GM21381 (cell line): Measurements from ENCODE around the gene LGALS3BP.
"Not testable (repeated sequence)": the region's sequence is repeated elsewhere in the genome, so short reads cannot be mapped to it uniquely, and the experiment has no call there.

ENCODE experiments used
- ATAC-seq: cut with Tn5 transposase; IDR thresholded peaks from one replicate; pipeline ENCODE4 v1.9.1; 2021; ENCODE audit warnings: mild to moderate bottlenecking, moderate library complexity; ENCODE audit not compliant: unreplicated experiment

Gene LGALS3BP

GRCh38 chr17:78946131-78946530 is 33.6 kb downstream of the LGALS3BP start:
- no peak for ATAC-seq

GRCh38 chr17:78945455-78945854 is 34.3 kb downstream of the LGALS3BP start:
- not testable (repeated sequence) for ATAC-seq

GRCh38 chr17:78944956-78945355 is 34.8 kb downstream of the LGALS3BP start:
- ATAC-seq, result no peak

DNA sequence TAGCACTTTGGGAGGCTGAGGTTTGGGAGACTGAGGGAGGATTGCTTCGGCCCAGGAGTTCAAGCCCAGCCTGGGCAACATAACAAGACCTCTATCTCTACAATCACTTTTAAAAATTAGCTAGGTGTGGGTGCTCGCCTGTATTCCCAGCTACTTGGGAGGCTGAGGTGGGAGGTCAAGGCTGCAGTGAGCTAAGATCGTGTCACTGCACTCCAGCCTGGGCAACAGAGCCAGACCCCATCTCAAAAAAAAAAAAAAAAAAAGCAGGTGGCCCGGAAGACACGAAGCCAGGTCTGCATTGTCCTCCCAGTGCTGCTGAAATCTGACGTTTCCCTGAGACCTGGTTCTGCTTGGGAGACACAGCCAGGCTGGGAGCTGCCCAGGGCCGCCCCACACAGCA is 35.7 kb downstream of the LGALS3BP start:
- ATAC-seq, result no peak

DNA sequence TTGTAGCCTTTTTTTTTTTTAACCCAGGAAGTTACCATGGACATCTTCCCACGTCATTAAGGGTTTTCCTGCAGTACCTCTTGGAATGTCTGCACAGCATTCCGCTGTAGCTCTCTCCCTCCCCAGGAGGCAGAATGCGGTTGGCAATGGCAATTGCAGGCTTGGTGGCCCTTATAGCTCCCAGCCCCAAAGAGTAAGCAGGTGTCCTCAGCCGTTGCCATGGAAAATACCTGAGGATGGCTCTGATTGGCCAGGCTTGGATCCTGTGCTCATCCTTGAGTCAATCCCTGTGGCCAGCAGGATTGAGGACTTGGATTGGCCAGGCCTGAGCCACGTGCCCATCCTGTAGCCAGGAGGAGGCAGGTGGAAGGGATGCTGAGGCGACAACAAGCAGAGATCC is 39.0 kb downstream of the LGALS3BP start:
- no peak for ATAC-seq

GRCh38 chr17:78940258-78940657 is 39.5 kb downstream of the LGALS3BP start:
- no peak for ATAC-seq

- ATAC-seq, result no peak
Measured at GRCh38 chr17:78939615-78940014, 40.1 kb downstream of the LGALS3BP start.

- ATAC-seq, result no peak
Measured at GRCh38 chr17:78937561-78937960, 42.2 kb downstream of the LGALS3BP start.

DNA sequence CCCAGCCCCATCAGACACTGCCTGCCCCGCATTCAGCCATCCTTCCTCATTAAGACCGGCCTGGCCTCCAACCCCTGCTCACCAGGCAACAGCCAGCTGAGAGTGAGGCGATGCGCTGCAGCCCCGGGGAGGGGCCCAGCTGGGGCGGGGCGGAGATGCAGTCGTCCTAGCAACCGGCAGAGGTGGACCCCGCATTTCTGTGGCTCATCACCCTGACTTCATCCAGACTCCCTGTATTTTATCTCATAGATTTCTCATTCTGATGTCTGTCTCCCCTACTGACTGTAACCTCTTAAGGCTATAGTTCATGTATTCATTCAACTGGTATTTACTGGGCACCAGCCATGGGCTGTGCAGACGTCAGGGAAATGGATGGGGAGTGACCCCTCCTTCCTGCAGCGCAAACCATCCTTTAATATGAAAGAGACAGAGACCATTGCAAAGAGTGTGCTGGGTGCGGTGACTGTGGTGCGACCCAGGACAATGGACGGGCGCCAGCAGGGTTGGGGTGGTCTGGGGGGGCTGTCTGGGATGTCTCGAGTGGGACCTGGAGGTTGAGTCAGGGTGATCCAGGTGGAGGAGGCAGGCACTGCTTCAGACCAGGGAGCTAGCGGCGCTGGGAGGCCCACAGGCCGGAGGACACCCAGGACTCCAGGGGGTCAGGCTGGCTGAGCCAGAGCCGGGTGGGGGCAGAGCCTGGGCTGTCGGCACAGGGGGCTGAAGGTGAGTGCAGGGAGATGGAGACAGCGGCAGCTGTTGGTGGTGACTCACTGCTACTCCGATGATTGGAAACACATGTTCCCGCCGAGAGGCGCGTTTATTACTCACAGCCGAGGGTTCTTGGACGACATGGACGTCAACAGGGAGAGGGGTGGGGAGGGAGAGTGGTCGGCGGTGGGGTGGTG is 44.1 kb downstream of the LGALS3BP start:
- ATAC-seq, result no peak

DNA sequence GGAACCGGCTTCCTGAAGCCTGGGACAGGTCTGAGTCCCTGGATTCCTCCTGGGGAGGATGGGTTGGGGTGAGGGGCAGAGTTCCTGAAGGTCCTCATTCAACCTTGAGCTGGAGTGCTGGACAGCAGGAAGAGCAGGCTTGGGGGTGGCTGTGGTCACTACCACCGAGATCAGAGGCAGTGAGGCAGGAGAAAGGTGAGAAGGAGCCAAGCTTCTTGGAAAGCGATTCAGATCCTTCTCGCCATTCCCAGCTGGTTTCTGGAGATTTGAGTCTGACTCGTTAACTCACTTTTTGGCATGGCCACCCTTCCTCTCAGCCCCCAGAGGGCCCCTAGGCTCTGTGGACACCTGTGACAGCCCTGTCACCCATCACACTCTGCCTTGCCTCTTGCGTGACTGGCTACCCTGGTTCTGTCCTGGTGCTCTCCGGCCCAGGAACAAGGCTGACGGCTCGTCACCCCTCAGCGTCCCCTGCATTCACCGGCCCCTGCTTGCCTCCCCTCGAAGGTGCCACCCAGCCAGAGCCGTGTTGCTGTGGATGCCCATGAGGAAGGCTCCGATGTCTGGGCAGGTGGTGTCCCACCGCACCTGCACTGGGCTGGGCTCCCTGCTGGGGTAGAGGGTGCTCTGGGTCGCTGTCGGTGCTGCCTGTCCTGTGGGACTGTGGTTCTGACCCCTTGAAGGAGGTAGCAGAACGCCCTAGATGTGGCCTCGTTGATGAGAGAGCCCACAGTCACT is 44.9 kb downstream of the LGALS3BP start:
- no peak for ATAC-seq

- no peak for ATAC-seq
Measured at GRCh38 chr17:78933959-78934568, 45.7 kb downstream of the LGALS3BP start.

DNA sequence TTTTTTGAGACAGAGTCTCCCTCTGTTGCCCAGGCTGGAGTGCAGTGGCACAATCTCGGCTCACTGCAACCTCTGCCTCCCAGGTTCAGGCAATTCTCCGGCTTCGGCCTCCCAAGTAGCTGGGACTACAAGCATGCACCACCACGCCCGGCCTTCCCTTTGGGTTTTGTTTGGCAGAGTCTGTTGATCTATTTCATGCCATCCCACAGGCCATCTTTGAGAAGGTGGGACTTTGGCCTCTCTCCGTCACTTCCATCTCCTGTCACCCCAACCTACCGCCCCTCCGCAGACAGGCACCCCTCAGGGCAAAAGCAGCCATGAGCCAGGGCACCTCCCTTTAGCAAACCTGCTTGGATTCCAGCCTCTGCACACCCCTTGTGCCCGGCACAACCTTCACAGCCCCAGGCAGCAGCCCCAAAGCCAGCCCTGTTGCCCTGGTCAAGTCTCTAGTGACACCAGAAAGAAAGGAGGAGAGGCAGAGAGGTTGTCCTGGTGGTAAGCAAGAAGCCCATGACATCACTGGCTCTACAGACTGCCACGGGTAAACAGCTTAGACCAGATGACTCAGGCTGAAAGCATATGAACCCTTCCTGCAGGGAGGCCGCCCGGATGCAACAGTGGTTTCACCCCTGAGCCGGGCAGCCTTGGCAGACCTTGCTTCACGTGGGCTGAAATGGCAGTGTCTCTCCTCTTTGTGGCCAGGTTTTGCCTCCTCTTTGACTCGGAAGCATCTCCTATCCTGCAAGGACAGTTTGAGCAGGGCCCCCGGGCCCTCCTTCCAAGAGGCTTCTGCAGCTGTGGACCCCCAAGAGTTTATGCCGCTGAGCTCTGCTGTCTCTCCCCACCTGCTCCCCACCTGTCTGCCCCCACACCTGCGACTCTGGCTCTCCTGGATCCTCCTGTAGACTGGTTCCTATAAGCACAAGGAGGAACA is 46.4 kb downstream of the LGALS3BP start:
- no peak for ATAC-seq

DNA sequence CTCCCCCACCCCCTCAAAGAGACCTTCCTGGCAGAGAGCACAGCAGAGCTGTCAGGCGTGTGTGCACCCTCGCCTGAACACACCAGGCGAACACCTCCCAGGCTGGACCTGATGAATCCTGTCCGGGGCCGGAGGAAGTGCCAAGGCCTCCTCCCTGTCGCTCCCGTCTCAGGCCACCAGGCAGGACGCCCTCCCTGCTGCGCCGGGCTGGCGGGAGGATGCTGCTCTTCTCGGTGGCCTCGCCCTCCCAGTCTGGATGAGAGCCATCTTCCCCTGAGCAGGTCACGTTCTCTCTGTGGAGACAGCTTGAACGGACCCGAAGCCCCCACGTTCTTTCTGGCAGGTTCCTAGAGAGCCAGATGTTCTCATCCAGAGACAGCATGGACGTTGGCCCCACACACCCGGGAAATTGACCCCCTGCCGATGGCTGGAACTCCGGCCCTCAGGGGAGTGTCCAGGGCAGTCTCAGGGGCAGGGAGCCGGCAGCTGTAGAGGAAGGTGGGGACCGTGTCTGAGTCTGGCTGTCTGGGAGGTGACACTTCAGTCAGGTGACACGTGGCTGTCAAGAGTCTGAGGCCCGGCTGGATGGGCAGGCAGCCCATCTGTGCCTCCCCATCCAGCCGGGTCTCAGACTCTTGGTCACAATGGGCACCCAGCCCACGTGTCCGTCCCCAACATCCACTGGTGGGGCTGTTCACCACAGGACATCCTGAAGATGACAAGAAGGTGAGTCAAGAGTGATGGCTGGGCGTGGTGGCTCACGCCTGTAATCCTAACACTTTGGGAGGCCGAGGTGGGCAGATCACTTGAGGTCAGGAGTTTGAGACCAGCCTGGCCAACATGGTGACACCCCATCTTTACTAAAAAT is 49.6 kb downstream of the LGALS3BP start:
- ATAC-seq, result no peak

DNA sequence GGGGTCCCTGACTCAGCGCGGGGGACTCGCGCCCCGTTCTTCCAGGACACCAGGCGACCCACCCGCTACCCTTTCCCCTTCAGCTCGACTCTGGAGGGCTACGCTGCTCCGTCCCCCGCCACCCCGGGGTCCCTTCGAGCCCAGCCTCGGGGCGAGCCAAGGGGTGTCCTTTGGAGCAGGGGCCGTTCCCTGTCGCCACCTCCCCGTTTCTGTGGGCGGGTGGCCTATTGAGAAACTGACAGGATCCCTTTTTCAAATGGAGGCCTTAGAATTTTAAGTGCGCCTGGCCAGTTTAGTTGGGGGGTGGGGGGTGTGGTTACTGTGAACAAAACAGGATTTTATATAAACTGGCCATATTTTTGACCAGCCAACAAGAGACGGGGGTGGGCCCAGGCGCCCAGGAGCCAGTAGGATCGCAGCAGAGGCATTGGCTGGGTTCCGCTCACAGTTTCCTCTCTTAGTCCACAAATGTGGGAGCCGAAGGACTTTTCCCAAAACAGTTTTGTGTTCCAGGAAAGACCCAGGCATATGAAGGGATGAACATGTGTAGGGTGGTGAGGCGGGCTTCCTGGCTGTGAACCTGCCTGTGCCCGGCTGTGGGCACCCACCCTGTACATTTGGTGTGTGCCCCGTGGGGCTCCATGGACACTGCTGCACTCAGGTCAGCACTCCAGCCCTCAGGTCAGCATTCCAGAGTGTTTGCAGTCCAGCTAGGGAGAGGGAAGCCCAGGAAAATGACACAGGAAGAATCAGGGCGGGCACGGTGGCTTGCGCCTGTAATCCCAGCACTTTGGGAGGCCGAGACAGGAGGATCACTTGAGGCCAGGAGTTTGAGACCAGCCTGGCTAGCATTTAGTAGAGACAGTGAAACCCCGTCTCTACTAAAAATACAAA is 53.8 kb downstream of the LGALS3BP start:
- ATAC-seq, result no peak

- ATAC-seq, result no peak
Measured at GRCh38 chr17:78925234-78925633, 54.5 kb downstream of the LGALS3BP start, which contains the start of gene TIMP2. Gene TIMP2 (minus strand): TSS chr17:78925387. CDS start chr17:78925088, 299 bp downstream.

GRCh38 chr17:78924481-78925151 is 55.1 kb downstream of the LGALS3BP start:
- ATAC-seq, result no peak

- no peak for ATAC-seq
Measured at GRCh38 chr17:78923660-78924453, 55.9 kb downstream of the LGALS3BP start.
